ENCODE results near the gene PRRC2B. TPM values are rescaled to one million over a fixed set of nuclear protein-coding genes. Genes with fewer than 3 reads are reported as not detected.

Gene PRRC2B
- total and polyA plus RNA-seq, 4 donors = 39.4 to 171 (median 91.4) TPM

GRCh38 chr9:131475956-131476776 is 82.3 kb downstream of the PRRC2B start:
- Histone ChIP-seq H3K4me1 (ENCODE audit: control insufficient read depth in 5 of 5, insufficient read depth in 5 of 5, low read length in 5 of 5) (no peaks in the 10 kb centered on the region), H3K36me3 (ENCODE audit: control insufficient read depth in 4 of 4, insufficient read depth in 4 of 4, low read length in 4 of 4) (peaks cover 26 to 75% (median 65%) of the 10 kb centered on the region in 4 donors), H3K27me3 (ENCODE audit: control insufficient read depth in 3 of 3, insufficient read depth in 3 of 3, low read length in 2 of 3) (no peaks in the 10 kb centered on the region), H3K9ac (ENCODE audit: insufficient read depth in 1 of 2, low read length in 2 of 2) (no peak overlapping the region), H3K9me3 (ENCODE audit: control insufficient read depth in 4 of 4, insufficient read depth in 3 of 4, low read length in 3 of 4) (no peaks in the 10 kb centered on the region), H3K4me3 (no peak overlapping the region), H3K27ac (ENCODE audit: low read depth in 1 of 2, low read length in 1 of 2) (no peak overlapping the region)
- no peak for ATAC-seq (ENCODE audit: insufficient read depth, low FRiP score)
- TF ChIP-seq CTCF (IDR thresholded peaks at IDR 0.05; ENCODE audit: control extremely low read depth, extremely low read depth) = no peak
- DNase-seq = no peak
- WGBS, 2 donors = 89 to 93% methylated on average over 38 to 40 of the region's 40 CpGs

GRCh38 chr9:131476777-131477345 is 83.0 kb downstream of the PRRC2B start:
- WGBS, 2 donors = 92% methylated on average over 18 of the region's 18 CpGs
- H3K9me3 ChIP-seq (ENCODE audit: control insufficient read depth in 4 of 4, insufficient read depth in 3 of 4, low read length in 3 of 4) = no peaks in the 10 kb centered on the region
- DNase-seq (no peak), ATAC-seq (ENCODE audit: insufficient read depth, low FRiP score) (no peak)
- H3K9ac ChIP-seq (ENCODE audit: insufficient read depth in 1 of 2, low read length in 2 of 2) = no peak overlapping the region
- H3K27me3 ChIP-seq (ENCODE audit: control insufficient read depth in 3 of 3, insufficient read depth in 3 of 3, low read length in 2 of 3) = no peaks in the 10 kb centered on the region
- no peak overlapping the region for H3K27ac ChIP-seq (ENCODE audit: low read depth in 1 of 2, low read length in 1 of 2)
- no peak overlapping the region for H3K4me3 ChIP-seq
- TF ChIP-seq CTCF (IDR thresholded peaks at IDR 0.05; ENCODE audit: control extremely low read depth, extremely low read depth) = no peak
- peaks cover 20 to 79% (median 66%) of the 10 kb centered on the region in 4 donors for H3K36me3 ChIP-seq (ENCODE audit: control insufficient read depth in 4 of 4, insufficient read depth in 4 of 4, low read length in 4 of 4)
- H3K4me1 ChIP-seq (ENCODE audit: control insufficient read depth in 5 of 5, insufficient read depth in 5 of 5, low read length in 5 of 5) = no peaks in the 10 kb centered on the region

- no peak overlapping the region for H3K4me3 ChIP-seq
- ATAC-seq (ENCODE audit: insufficient read depth, low FRiP score) (no peak), DNase-seq (no peak)
- H3K36me3 ChIP-seq (ENCODE audit: control insufficient read depth in 4 of 4, insufficient read depth in 4 of 4, low read length in 4 of 4) = peaks cover 21 to 84% (median 68%) of the 10 kb centered on the region in 4 donors
- no peak overlapping the region for H3K9ac ChIP-seq (ENCODE audit: insufficient read depth in 1 of 2, low read length in 2 of 2)
- no peaks in the 10 kb centered on the region for H3K27me3 ChIP-seq (ENCODE audit: control insufficient read depth in 3 of 3, insufficient read depth in 3 of 3, low read length in 2 of 3)
- WGBS, 2 donors = 80 to 85% methylated on average over 11 of the region's 11 CpGs
- no peaks in the 10 kb centered on the region for H3K9me3 ChIP-seq (ENCODE audit: control insufficient read depth in 4 of 4, insufficient read depth in 3 of 4, low read length in 3 of 4)
- no peaks in the 10 kb centered on the region for H3K4me1 ChIP-seq (ENCODE audit: control insufficient read depth in 5 of 5, insufficient read depth in 5 of 5, low read length in 5 of 5)
- no peak for TF ChIP-seq CTCF (IDR thresholded peaks at IDR 0.05; ENCODE audit: control extremely low read depth, extremely low read depth)
- no peak overlapping the region for H3K27ac ChIP-seq (ENCODE audit: low read depth in 1 of 2, low read length in 1 of 2)
These were observed 83.5 kb downstream of the PRRC2B start for GRCh38 chr9:131477367-131477766.
